Activated CD8-positive, alpha-beta memory T cell treated with anti-CD3 and anti-CD28 coated beads, Interleukin-2, amount 50 U/mL, for 48 hours (primary cell): ENCODE measurements around the gene TMEM72.

Experiments used
- DNase-seq: peaks from one replicate; pipeline ENCODE4 v3.0.0-alpha.2; 2020

TMEM72 gene

GRCh38 chr10:44921061-44921460 lies 9.9 kb downstream of the TMEM72 start:
- no peak for DNase-seq

GRCh38 chr10:44921506-44921905 lies 10.4 kb downstream of the TMEM72 start:
- DNase-seq, result no peak

GRCh38 chr10:44922021-44922420 lies 10.9 kb downstream of the TMEM72 start:
- DNase-seq, result no peak

- DNase-seq, result no peak
Observed at GRCh38 chr10:44922796-44923545, 11.8 kb downstream of the TMEM72 start.

- DNase-seq, result no peak
Observed at GRCh38 chr10:44923611-44924010, 12.5 kb downstream of the TMEM72 start.

- DNase-seq, result no peak
Observed at GRCh38 chr10:44924261-44925040, 13.3 kb downstream of the TMEM72 start.

GRCh38 chr10:44925224-44925623 lies 14.1 kb downstream of the TMEM72 start:
- no peak for DNase-seq

GRCh38 chr10:44925811-44926750 lies 14.9 kb downstream of the TMEM72 start:
- DNase-seq, result no peak

- no peak for DNase-seq
Observed at GRCh38 chr10:44926751-44927351, 15.7 kb downstream of the TMEM72 start.

- no peak for DNase-seq
Observed at GRCh38 chr10:44927352-44927751, 16.2 kb downstream of the TMEM72 start.

- no peak for DNase-seq
Observed at GRCh38 chr10:44928462-44928861, 17.3 kb downstream of the TMEM72 start.

GRCh38 chr10:44929356-44930255 lies 18.5 kb downstream of the TMEM72 start:
- DNase-seq, result no peak

GRCh38 chr10:44930904-44931620 lies 19.9 kb downstream of the TMEM72 start:
- DNase-seq, result no peak

GRCh38 chr10:44931621-44932516 lies 20.7 kb downstream of the TMEM72 start:
- DNase-seq, result no peak

GRCh38 chr10:44932517-44933450 lies 21.6 kb downstream of the TMEM72 start:
- peak; percentile 97 for DNase-seq

- no peak for DNase-seq
Observed at GRCh38 chr10:44933451-44934321, 22.5 kb downstream of the TMEM72 start.

GRCh38 chr10:44934416-44935200 lies 23.5 kb downstream of the TMEM72 start:
- DNase-seq, result no peak
